Measurements from ENCODE around the gene SERPINF2.

SERPINF2 gene

DNA sequence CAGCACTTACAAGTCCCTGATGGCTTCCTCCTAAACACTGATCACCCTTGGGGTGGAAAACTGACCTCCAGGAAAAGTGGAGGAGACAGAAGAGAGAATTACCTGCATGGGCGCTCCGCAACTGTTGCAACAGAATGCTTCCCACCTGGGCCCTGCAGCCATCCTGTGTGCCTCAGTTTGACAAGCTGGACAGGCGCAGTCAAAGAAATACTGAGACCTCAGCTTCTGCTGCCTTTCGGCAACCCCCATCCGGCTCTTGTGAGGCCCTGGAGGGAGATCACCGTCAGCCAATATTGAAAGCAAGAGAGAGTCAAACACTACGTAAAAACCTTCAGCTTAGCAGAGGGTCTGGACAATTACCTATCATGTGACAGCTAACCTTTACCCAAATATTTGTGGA lies 44.0 kb downstream of the SERPINF2 start:
- peaks cover 4% of the 10 kb centered on the region for H3K4me1 ChIP-seq
- no peak overlapping the region for H3K4me3 ChIP-seq (ENCODE audit: low read depth, low read length)
- no peaks in the 10 kb centered on the region for H3K9me3 ChIP-seq
- peaks cover 5% of the 10 kb centered on the region; the same call in 1 of the 2 replicates for H3K36me3 ChIP-seq
- no peak for DNase-seq
- TF ChIP-seq CTCF (IDR thresholded peaks at IDR 0.05; ENCODE audit: low read depth, low read length): no peak
- H3K27me3 ChIP-seq: no peaks in the 10 kb centered on the region

DNA sequence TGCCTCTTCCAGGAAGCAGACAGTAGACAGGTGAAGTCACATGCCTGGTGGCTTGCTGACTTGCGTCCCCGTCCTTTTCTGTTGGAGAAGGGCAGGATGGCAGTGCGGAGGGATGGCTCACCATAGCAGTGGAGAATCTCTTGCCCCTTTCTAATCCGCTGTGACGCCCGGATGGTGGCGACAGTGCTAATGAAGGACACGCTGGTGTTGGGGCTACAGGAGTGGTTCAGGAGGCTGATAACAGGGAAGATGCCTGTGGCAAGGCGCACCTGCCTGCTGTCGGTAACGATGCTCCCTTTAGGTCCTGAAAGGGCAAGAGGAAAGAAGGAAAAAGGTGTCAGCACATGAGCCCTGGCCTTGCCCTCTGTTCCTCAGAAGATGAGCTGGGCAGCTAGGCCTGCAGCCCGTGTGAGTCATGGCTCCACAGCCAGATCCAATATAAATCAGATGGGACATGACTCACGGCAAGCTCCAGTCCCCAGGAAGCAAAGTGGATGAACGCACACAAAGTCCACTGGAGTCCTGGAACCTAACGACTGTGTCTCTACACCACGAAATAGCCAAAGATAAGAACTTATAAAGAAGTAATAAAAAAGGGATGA lies 44.7 kb downstream of the SERPINF2 start:
- peaks cover 7% of the 10 kb centered on the region for H3K4me1 ChIP-seq
- H3K9me3 ChIP-seq: no peaks in the 10 kb centered on the region
- peak; percentile 71 for DNase-seq
- H3K27me3 ChIP-seq: no peaks in the 10 kb centered on the region
- TF ChIP-seq CTCF (IDR thresholded peaks at IDR 0.05; ENCODE audit: low read depth, low read length): no peak
- peaks cover 5% of the 10 kb centered on the region; the same call in 1 of the 2 replicates for H3K36me3 ChIP-seq
- no peak overlapping the region for H3K4me3 ChIP-seq (ENCODE audit: low read depth, low read length)

DNA sequence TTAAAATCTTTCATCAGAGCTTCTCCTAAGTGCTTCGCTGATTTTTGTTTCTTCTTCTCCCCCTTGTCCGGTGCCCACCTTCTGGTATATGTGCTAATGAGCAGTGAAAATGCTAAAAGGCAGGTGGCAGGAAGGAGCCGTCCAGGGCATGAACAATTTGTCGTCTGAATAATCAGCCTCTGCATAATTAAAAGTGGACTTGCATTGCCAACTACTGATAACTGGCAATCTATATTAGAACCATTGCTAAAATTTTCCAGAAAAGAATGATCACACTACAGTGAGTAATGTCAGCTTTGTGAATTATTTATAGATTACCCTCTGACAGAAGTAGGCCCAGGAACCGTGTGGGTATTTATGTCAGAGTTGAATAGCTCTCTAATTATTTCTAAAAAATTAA lies 47.3 kb downstream of the SERPINF2 start:
- Histone ChIP-seq H3K9me3 (no peaks in the 10 kb centered on the region), H3K36me3 (peaks cover 5% of the 10 kb centered on the region; the same call in 1 of the 2 replicates), H3K27me3 (no peaks in the 10 kb centered on the region), H3K4me1 (peaks cover 7% of the 10 kb centered on the region), H3K4me3 (ENCODE audit: low read depth, low read length) (no peak overlapping the region)
- no peak for DNase-seq
- TF ChIP-seq CTCF (IDR thresholded peaks at IDR 0.05; ENCODE audit: low read depth, low read length): no peak

- DNase-seq: peak; percentile 20
- no peak for TF ChIP-seq CTCF (IDR thresholded peaks at IDR 0.05; ENCODE audit: low read depth, low read length)
- no peaks in the 10 kb centered on the region for H3K27me3 ChIP-seq
- H3K9me3 ChIP-seq: no peaks in the 10 kb centered on the region
- no peaks in the 10 kb centered on the region for H3K36me3 ChIP-seq
- H3K4me3 ChIP-seq (ENCODE audit: low read depth, low read length): 0 out of 2 replicates have a peak overlapping the region, but pooled peaks have one; percentile 11
- peaks cover 3% of the 10 kb centered on the region for H3K4me1 ChIP-seq
Measured at GRCh38 chr17:1792495-1793446, 50.1 kb downstream of the SERPINF2 start.

GRCh38 chr17:1793447-1793806 lies 50.8 kb downstream of the SERPINF2 start:
- H3K4me3 ChIP-seq (ENCODE audit: low read depth, low read length): no peak overlapping the region
- no peaks in the 10 kb centered on the region for H3K36me3 ChIP-seq
- H3K27me3 ChIP-seq: no peaks in the 10 kb centered on the region
- no peaks in the 10 kb centered on the region for H3K9me3 ChIP-seq
- no peak for TF ChIP-seq CTCF (IDR thresholded peaks at IDR 0.05; ENCODE audit: low read depth, low read length)
- H3K4me1 ChIP-seq: peaks cover 3% of the 10 kb centered on the region; the same call in 1 of the 2 replicates
- DNase-seq: peak; percentile 55

GRCh38 chr17:1796800-1797199 lies 54.1 kb downstream of the SERPINF2 start:
- no peaks in the 10 kb centered on the region for H3K27me3 ChIP-seq
- H3K9me3 ChIP-seq: no peaks in the 10 kb centered on the region
- no peak overlapping the region for H3K4me3 ChIP-seq (ENCODE audit: low read depth, low read length)
- no peak for TF ChIP-seq CTCF (IDR thresholded peaks at IDR 0.05; ENCODE audit: low read depth, low read length)
- peaks cover 3% of the 10 kb centered on the region; the same call in 1 of the 2 replicates for H3K4me1 ChIP-seq
- H3K36me3 ChIP-seq: no peaks in the 10 kb centered on the region
- no peak for DNase-seq
